HepG2 (cell line): ENCODE results near the gene TRAPPC12. TPM values are rescaled to one million over a fixed set of nuclear protein-coding genes. Genes with fewer than 3 reads are reported as not detected.
A peak's percentile ranks its signal among the peaks of the same experiment; 100 is the strongest.

Source experiments
- AKAP8 ChIP-seq: sonication (generic); formaldehyde crosslinking; IDR thresholded peaks from 2 replicates; pipeline ENCODE4 v1.5.1; 2020; ENCODE audit warnings: mild to moderate bottlenecking, missing genetic modification reagents
- MATR3 ChIP-seq: sonication (generic); formaldehyde crosslinking; IDR thresholded peaks from 2 replicates; pipeline ENCODE4 v1.4.0; 2020; ENCODE audit warnings: missing genetic modification reagents
- MYNN ChIP-seq: sonication (generic); formaldehyde crosslinking; IDR thresholded peaks from 2 replicates; pipeline ENCODE4 v1.4.0; 2020; ENCODE audit warnings: mild to moderate bottlenecking, low read depth, missing genetic modification reagents
- ZNF224 ChIP-seq: sonication (generic); formaldehyde crosslinking; IDR thresholded peaks from 2 replicates; pipeline ENCODE4 v1.5.0; 2020; ENCODE audit warnings: mild to moderate bottlenecking, missing genetic modification reagents
- ZNF468 ChIP-seq: sonication (generic); formaldehyde crosslinking; IDR thresholded peaks from 2 replicates; pipeline ENCODE4 v1.8.0; 2022; ENCODE audit warnings: mild to moderate bottlenecking, moderate library complexity, missing genetic modification reagents
- ZNF510 ChIP-seq: sonication (generic); formaldehyde crosslinking; IDR thresholded peaks from 2 replicates; pipeline ENCODE4 v1.4.0; 2020; ENCODE audit warnings: low read depth, mild to moderate bottlenecking, missing genetic modification reagents
- ZNF766 ChIP-seq: sonication (generic); formaldehyde crosslinking; IDR thresholded peaks from 2 replicates; pipeline ENCODE4 v1.5.0; 2020; ENCODE audit warnings: missing genetic modification reagents, borderline replicate concordance
- polyA plus RNA-seq, 8 experiments: library from polyadenylated mRNA; depleted of rRNA in 3 of 8; stranded (reverse) in 7 of 8; unstranded in 1 of 8; fragments of >200 nt; fragmentation: Illumina TruSeq in 4 of 8; extraction: Trizol in 4 of 8; gene quantifications; 2 replicates each; pipeline versions ENCODE4 v1.2.1 to v1.2.3, GENCODE V29; 2011 to 2016; ENCODE audit warnings: low read depth in 4 of 8, missing spikeins in 1 of 8, mixed read lengths in 1 of 8; ENCODE audit not compliant: insufficient read depth in 1 of 8
- total RNA-seq, 5 experiments: library from RNA; depleted of rRNA; stranded (reverse); fragments of >200 nt; fragmentation: Illumina TruSeq; extraction: Trizol; gene quantifications; 2 replicates each; pipeline ENCODE4 v1.2.3, GENCODE V29; 2016; ENCODE audit warnings: low read depth in 1 of 5
- TF ChIP-seq, protein P1 (sequence below): sonication (generic); formaldehyde crosslinking; IDR thresholded peaks from 2 replicates; pipeline ENCODE4 v1.8.0; 2022; ENCODE audit warnings: missing genetic modification reagents, mild to moderate bottlenecking, borderline replicate concordance
- TF ChIP-seq, protein P2 (sequence below): sonication (generic); formaldehyde crosslinking; IDR thresholded peaks from 2 replicates; pipeline ENCODE4 v1.4.0; 2020; ENCODE audit warnings: missing genetic modification reagents, low read depth, mild to moderate bottlenecking, borderline replicate concordance
- TF ChIP-seq, protein P3 (sequence below): sonication (generic); formaldehyde crosslinking; IDR thresholded peaks from 2 replicates; pipeline ENCODE4 v1.4.0; 2020; ENCODE audit warnings: mild to moderate bottlenecking, missing genetic modification reagents
- TF ChIP-seq, protein P4 (sequence below): sonication (generic); formaldehyde crosslinking; IDR thresholded peaks from 2 replicates; pipeline ENCODE4 v1.5.1; 2020; ENCODE audit warnings: mild to moderate bottlenecking, moderate library complexity, missing genetic modification reagents
- TF ChIP-seq, protein P5 (sequence below): sonication (generic); formaldehyde crosslinking; IDR thresholded peaks from 2 replicates; pipeline ENCODE4 v1.5.0; 2020; ENCODE audit warnings: missing genetic modification reagents
- TF ChIP-seq, protein P6 (sequence below): IDR thresholded peaks from 2 replicates; pipeline ENCODE4 v1.6.1; 2016; ENCODE audit warnings: missing biosample characterization, missing genetic modification reagents, low read depth

Gene TRAPPC12
- total and polyA plus RNA-seq, 2 of the 13 experiments (the other 11 are each of a cell fraction or from before 2014, with no cell fraction given): 46.4 to 97.7 TPM

DNA sequence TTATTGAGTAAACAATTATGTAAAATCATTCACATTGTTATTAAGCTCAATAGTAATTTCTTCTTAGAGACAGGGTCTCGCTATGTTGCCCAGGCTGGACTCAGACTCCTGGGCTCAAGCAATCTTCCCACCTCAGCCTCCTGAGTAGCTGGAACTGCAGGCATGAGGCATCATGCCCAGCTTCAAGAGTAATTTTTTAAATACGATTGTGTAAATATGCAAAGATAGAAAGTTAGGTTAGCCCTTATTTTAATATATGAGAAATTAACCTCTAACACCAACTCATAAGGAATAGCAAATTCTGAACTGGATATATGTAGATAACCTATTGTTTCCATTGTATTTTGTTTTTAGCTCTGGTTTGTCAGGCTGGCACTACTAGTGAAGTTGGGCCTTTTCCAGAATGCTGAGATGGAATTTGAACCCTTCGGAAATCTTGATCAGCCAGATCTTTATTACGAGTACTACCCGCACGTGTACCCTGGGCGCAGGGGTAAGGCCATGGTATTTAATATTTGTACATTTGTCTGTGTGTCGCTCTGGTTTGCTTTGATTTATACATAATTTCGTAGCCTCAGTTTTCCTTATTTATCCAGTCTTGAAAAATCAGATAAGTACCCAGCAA lies 44.8 kb downstream of the TRAPPC12 start (continued):
- TF ChIP-seq ZNF468 (no peak), ZNF224 (CRISPR knock-in tag) (no peak), MATR3 (CRISPR knock-in tag) (no peak), AKAP8 (CRISPR knock-in tag) (no peak), ZNF766 (no peak), MYNN (CRISPR knock-in tag) (peak; percentile 17; the same call in 1 of the 2 replicates), ZNF510 (CRISPR knock-in tag) (no peak)
- TF ChIP-seq, protein P1, sequence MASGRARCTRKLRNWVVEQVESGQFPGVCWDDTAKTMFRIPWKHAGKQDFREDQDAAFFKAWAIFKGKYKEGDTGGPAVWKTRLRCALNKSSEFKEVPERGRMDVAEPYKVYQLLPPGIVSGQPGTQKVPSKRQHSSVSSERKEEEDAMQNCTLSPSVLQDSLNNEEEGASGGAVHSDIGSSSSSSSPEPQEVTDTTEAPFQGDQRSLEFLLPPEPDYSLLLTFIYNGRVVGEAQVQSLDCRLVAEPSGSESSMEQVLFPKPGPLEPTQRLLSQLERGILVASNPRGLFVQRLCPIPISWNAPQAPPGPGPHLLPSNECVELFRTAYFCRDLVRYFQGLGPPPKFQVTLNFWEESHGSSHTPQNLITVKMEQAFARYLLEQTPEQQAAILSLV (CRISPR knock-in tag): no peak
- TF ChIP-seq, protein P2, sequence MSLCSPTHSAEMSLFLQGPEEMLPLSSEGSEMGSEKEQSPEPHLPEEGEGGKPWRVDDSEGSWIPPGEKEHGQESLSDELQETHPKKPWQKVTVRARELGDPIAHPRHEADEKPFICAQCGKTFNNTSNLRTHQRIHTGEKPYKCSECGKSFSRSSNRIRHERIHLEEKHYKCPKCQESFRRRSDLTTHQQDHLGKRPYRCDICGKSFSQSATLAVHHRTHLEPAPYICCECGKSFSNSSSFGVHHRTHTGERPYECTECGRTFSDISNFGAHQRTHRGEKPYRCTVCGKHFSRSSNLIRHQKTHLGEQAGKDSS (CRISPR knock-in tag): no peak
- TF ChIP-seq, protein P3, sequence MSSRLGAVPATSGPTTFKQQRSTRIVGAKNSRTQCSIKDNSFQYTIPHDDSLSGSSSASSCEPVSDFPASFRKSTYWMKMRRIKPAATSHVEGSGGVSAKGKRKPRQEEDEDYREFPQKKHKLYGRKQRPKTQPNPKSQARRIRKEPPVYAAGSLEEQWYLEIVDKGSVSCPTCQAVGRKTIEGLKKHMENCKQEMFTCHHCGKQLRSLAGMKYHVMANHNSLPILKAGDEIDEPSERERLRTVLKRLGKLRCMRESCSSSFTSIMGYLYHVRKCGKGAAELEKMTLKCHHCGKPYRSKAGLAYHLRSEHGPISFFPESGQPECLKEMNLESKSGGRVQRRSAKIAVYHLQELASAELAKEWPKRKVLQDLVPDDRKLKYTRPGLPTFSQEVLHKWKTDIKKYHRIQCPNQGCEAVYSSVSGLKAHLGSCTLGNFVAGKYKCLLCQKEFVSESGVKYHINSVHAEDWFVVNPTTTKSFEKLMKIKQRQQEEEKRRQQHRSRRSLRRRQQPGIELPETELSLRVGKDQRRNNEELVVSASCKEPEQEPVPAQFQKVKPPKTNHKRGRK (CRISPR knock-in tag): no peak
- TF ChIP-seq, protein P4, sequence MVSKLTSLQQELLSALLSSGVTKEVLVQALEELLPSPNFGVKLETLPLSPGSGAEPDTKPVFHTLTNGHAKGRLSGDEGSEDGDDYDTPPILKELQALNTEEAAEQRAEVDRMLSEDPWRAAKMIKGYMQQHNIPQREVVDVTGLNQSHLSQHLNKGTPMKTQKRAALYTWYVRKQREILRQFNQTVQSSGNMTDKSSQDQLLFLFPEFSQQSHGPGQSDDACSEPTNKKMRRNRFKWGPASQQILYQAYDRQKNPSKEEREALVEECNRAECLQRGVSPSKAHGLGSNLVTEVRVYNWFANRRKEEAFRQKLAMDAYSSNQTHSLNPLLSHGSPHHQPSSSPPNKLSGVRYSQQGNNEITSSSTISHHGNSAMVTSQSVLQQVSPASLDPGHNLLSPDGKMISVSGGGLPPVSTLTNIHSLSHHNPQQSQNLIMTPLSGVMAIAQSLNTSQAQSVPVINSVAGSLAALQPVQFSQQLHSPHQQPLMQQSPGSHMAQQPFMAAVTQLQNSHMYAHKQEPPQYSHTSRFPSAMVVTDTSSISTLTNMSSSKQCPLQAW (CRISPR knock-in tag): no peak
- TF ChIP-seq, protein P5, sequence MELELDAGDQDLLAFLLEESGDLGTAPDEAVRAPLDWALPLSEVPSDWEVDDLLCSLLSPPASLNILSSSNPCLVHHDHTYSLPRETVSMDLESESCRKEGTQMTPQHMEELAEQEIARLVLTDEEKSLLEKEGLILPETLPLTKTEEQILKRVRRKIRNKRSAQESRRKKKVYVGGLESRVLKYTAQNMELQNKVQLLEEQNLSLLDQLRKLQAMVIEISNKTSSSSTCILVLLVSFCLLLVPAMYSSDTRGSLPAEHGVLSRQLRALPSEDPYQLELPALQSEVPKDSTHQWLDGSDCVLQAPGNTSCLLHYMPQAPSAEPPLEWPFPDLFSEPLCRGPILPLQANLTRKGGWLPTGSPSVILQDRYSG (CRISPR knock-in tag): no peak
- TF ChIP-seq, protein P6, sequence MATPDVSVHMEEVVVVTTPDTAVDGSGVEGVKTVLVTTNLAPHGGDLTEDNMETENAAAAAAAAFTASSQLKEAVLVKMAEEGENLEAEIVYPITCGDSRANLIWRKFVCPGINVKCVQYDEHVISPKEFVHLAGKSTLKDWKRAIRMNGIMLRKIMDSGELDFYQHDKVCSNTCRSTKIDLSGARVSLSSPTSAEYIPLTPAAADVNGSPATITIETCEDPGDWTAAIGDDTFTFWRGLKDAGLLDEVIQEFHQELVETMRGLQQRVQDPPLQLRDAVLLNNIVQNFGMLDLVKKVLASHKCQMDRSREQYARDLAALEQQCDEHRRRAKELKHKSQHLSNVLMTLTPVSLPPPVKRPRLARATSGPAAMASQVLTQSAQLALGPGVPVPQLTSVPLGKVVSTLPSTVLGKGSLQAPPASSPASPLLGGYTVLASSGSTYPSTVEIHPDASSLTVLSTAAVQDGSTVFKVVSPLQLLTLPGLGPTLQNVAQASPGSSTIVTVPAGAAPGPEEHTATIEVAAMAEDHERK: no peak
